Naive thymus-derived CD8-positive, alpha-beta T cell (primary cell): Measurements from ENCODE around the gene RBM24. TPM values are rescaled to one million over a fixed set of nuclear protein-coding genes. Genes with fewer than 3 reads are reported as not detected.
"Not testable (repeated sequence)": the region's sequence is repeated elsewhere in the genome, so short reads cannot be mapped to it uniquely, and the experiment has no call there.

Experiments used
- ATAC-seq, 2 donors: fragments of 150-1000 bp; cut with Tn5 transposase in 1 of 2; sonication (Bioruptor Pico), chemical (Tn5 transposase) in 1 of 2; 1 replicate in 1 of 2; 2 replicates in 1 of 2; pipeline ENCODE4 v1.10.0; 2021; ENCODE audit warnings: mild to moderate bottlenecking in 2 of 2, moderate library complexity in 2 of 2
- POLR2A ChIA-PET: fragments of 350-600 bp; sonication (Branson Sonifier 250); formaldehyde crosslinking; loops from one replicate; lab custom pipeline; 2021; ENCODE audit warnings: antibody characterized with exemption; lab: Charles Lee
- DNase-seq, 10 donors: peaks; one replicate each; pipeline versions ENCODE4 v3.0.0 to v3.0.0-alpha.2; 2020 to 2022
- H3K27ac Mint-ChIP-seq, 10 donors: one replicate each; pipeline ENCODE4 v1.8.0; 2020 to 2022; ENCODE audit warnings: mild to moderate bottlenecking in 10 of 10, mixed read lengths in 10 of 10, moderate library complexity in 4 of 10, inconsistent platforms in 1 of 10
- H3K27me3 Mint-ChIP-seq, 5 donors: one replicate each; pipeline ENCODE4 v1.8.0; 2021 to 2022; ENCODE audit warnings: mixed read lengths in 5 of 5
- H3K36me3 Mint-ChIP-seq, 3 donors: one replicate each; pipeline ENCODE4 v1.8.0; 2020 to 2022; ENCODE audit warnings: mixed read lengths in 3 of 3, mild to moderate bottlenecking in 2 of 3, inconsistent platforms in 1 of 3
- H3K4me1 Mint-ChIP-seq, 4 donors: one replicate each; pipeline ENCODE4 v1.8.0; 2021 to 2022; ENCODE audit warnings: mixed read lengths in 4 of 4
- H3K4me3 Mint-ChIP-seq, 10 donors: one replicate each; pipeline ENCODE4 v1.8.0; 2020 to 2022; ENCODE audit warnings: mild to moderate bottlenecking in 10 of 10, mixed read lengths in 10 of 10, moderate library complexity in 6 of 10, inconsistent platforms in 1 of 10
- H3K9me3 Mint-ChIP-seq, 9 donors: one replicate each; pipeline ENCODE4 v1.8.0; 2020 to 2022; ENCODE audit warnings: mixed read lengths in 9 of 9, mild to moderate bottlenecking in 3 of 9, inconsistent platforms in 1 of 9, moderate library complexity in 1 of 9
- polyA plus RNA-seq, 3 donors: library from polyadenylated mRNA; unstranded; fragments of 300-500 nt; fragmentation: Illumina TruSeq; gene quantifications; one replicate each; pipeline ENCODE4 v1.2.3, GENCODE V29; 2021
- total RNA-seq, 8 experiments: library from RNA in 2 of 8; stranded (reverse) in 2 of 8; gene quantifications; one replicate each; pipeline ENCODE4 v1.2.3 and lab custom pipeline; 2021 to 2026

Gene RBM24
- total and polyA plus RNA-seq, 5 experiments from 2014 or later = not detected

DNA sequence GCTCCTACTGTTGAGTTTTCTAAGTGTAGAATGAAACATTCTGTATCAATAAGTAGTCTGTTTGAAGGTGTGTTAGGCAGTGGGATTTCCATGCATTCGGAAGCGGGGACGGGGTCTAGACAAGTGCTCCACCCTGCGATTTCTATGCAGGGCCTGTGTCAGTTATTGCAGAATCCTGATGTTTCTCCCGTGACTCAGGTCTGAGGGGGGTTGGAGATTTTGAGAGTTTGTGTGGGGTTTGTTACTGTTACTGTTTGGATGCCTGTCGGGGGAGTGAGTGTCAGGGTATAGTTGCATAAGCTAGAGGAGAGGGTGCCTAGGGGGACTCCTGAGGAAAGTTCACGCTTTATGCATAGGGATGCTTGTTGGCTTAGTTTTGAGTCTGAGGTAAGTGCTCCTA is 39.1 kb downstream of the RBM24 start:
- H3K36me3 Mint-ChIP-seq, DNase-seq, H3K27me3 Mint-ChIP-seq, POLR2A ChIA-PET, ATAC-seq, H3K4me3 Mint-ChIP-seq, H3K9me3 Mint-ChIP-seq, H3K27ac Mint-ChIP-seq, H3K4me1 Mint-ChIP-seq: not testable (repeated sequence)

DNA sequence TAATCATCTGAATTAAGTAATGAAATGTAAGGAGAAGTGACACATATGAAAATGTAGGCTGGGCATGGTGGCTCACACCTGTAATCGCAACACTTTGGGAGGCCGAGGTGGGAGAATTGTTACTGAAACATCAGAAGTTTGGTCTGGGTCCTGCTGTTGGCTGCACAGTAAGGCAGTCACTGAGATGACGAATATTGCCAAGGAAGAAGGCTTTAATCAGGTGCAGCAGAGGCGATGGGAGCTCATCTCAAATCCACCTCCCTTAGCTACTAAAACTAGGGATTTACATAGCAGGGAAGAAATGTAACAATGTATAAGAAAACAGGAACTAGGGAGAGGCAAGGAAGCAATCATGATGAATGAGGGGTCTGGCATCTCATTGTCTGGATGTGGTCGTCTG is 50.1 kb downstream of the RBM24 start:
- H3K27me3 Mint-ChIP-seq = peaks cover 0 to 7% (median 1%) of the 10 kb centered on the region in 5 donors
- H3K27ac Mint-ChIP-seq = no peak overlapping the region
- ATAC-seq (no peak), DNase-seq (no peak)
- no peak overlapping the region for H3K4me3 Mint-ChIP-seq
- no peaks in the 10 kb centered on the region for H3K4me1 Mint-ChIP-seq
- H3K9me3 Mint-ChIP-seq = peaks cover 0 to 13% (median 9%) of the 10 kb centered on the region in 9 donors
- POLR2A ChIA-PET = no interaction called here
- H3K36me3 Mint-ChIP-seq = peaks cover 0 to 6% (median 0%) of the 10 kb centered on the region in 3 donors

DNA sequence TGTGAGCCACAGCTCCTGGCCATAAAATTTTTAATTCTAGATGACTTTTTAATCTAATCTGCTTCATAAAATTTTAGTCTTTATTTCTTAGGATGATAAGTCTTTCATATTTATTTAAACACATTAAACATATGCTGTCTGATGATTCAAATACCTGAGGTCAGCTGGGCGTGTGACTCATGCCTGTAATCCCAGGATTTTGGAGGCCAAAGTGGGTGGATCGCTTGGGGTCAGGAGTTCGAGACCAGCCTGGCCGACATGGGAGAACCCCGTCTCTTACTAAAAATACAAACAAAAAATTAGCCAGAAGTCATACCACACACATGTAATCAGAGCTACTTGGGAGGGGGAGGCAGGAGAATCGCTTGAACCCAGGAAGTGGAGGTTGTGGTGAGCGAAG is 53.1 kb downstream of the RBM24 start:
- no peak for DNase-seq
- Mint-ChIP-seq H3K36me3 (peaks cover 0 to 11% (median 0%) of the 10 kb centered on the region in 3 donors), H3K27ac (no peak overlapping the region), H3K4me3 (no peak overlapping the region), H3K27me3 (peaks cover 0 to 6% (median 2%) of the 10 kb centered on the region in 5 donors), H3K9me3 (peaks cover 0 to 19% (median 9%) of the 10 kb centered on the region in 9 donors), H3K4me1 (no peaks in the 10 kb centered on the region)
- POLR2A ChIA-PET = no interaction called here
- ATAC-seq = no peak

DNA sequence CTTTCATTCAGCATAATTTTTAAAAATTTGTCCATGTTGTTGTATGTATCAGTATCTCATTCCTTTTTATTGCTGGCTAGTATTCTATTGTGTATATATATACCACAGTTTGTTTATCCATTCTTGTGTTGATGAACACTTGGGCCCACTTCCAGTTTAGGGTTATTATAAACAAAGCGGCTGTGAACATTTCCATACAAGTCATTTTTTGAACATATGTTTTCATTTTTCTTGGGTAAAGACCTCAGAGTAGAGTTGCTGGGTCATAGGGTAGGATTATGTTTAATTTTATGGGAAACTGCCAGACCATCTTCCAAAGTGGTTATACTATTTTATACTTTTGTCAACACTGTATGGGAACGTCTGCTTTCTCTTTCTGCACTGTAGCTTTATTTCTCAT is 55.3 kb downstream of the RBM24 start:
- DNase-seq (no peak), ATAC-seq (no peak)
- Mint-ChIP-seq H3K36me3 (peaks cover 0 to 5% (median 0%) of the 10 kb centered on the region in 3 donors), H3K9me3 (peaks cover 0 to 22% (median 2%) of the 10 kb centered on the region in 9 donors), H3K4me3 (no peak overlapping the region), H3K27ac (no peak overlapping the region), H3K27me3 (peaks cover 0 to 6% (median 4%) of the 10 kb centered on the region in 5 donors), H3K4me1 (no peaks in the 10 kb centered on the region)
- POLR2A ChIA-PET = no interaction called here

DNA sequence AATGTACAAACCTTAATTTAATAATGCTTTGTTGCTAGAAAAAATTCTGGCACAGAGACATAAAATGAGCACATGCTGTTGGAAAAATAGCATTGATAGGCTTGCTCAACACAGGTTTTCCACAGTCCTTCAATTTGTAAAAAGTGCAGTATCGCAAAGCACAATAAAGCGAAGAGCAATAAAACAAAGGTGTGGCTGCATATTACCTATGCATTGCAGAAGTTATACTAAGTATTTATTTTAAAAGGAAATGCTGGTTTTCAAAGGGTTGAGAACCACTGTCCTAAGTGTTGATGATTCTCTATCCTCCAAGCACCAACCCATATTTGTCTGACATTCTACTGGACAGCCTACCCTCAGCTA is 58.1 kb downstream of the RBM24 start:
- peaks cover 0 to 2% (median 0%) of the 10 kb centered on the region in 4 donors for H3K4me1 Mint-ChIP-seq
- no peak for ATAC-seq
- DNase-seq = no peak

DNA sequence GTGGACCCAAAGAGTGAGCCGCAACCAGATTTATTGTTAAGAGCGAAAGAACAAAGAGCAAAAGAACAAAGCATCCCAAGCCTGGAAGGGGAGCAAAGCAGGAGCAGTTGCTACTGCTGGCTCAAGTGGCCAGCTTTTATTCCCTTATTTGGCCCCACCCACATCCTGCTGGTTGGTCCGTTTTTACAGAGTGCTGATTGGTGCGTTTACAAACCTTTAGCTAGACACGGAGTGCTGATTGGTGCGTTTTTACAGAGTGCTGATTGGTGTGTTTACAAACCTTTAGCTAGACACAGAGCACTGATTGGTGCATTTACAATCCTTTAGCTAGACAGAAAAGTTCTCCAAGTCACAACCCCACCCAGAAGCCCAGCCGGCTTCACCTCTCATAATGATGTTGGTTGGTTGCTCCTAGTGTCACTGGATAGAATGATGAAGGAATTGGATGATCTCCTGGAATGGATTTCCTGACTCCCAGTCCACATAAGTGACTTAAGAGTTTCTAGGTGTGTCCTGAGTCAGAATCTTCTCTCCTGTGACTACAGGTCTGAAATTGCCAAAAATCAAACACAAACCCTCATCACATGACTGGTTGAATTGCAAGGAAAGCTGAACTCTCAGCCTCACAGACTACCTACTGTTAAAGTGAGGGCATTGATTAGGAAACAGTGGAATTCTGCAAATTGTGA is 60.1 kb downstream of the RBM24 start:
- H3K27ac Mint-ChIP-seq = no peak overlapping the region
- POLR2A ChIA-PET = no interaction called here
- peaks cover 0 to 31% (median 2%) of the 10 kb centered on the region in 9 donors for H3K9me3 Mint-ChIP-seq
- peaks cover 0 to 5% (median 0%) of the 10 kb centered on the region in 3 donors for H3K36me3 Mint-ChIP-seq
- peaks cover 0 to 2% (median 0%) of the 10 kb centered on the region in 4 donors for H3K4me1 Mint-ChIP-seq
- H3K27me3 Mint-ChIP-seq = peaks cover 4 to 23% (median 8%) of the 10 kb centered on the region in 5 donors
- ATAC-seq (no peak), DNase-seq (no peak)
- H3K4me3 Mint-ChIP-seq = no peak overlapping the region

More for the DNA sequence above, 58.1 kb downstream of the RBM24 start:
- Mint-ChIP-seq H3K36me3 (peaks cover 0 to 5% (median 0%) of the 10 kb centered on the region in 3 donors), H3K27ac (no peak overlapping the region), H3K9me3 (peaks cover 0 to 34% (median 2%) of the 10 kb centered on the region in 9 donors), H3K4me3 (no peak overlapping the region), H3K27me3 (peaks cover 2 to 16% (median 8%) of the 10 kb centered on the region in 5 donors)
- POLR2A ChIA-PET = no interaction called here

DNA sequence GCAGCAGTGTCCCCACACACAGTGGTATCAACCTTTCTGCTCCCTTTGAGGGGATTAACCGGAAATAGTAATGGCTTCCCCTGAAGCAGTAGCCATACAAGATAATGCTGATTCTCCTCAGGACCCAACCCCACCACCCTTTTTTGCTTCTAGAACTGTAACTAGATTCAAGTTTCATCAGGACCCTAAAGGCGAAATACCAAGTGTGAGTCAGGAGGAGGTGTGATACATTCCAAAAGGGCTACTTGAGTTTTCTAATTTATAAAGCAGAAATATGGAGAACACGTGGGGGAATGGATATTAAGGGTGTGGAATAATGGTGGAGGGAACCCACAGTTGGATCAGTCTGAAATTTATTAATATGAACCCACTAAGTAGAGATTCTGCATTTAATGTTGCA is 60.7 kb downstream of the RBM24 start:
- no peak for DNase-seq
- peaks cover 0 to 27% (median 2%) of the 10 kb centered on the region in 9 donors for H3K9me3 Mint-ChIP-seq
- peaks cover 0 to 5% (median 0%) of the 10 kb centered on the region in 3 donors for H3K36me3 Mint-ChIP-seq
- H3K27ac Mint-ChIP-seq = no peak overlapping the region
- peaks cover 4 to 23% (median 8%) of the 10 kb centered on the region in 5 donors for H3K27me3 Mint-ChIP-seq
- POLR2A ChIA-PET = no interaction called here
- peaks cover 0 to 2% (median 0%) of the 10 kb centered on the region in 4 donors for H3K4me1 Mint-ChIP-seq
- no peak overlapping the region for H3K4me3 Mint-ChIP-seq
- no peak for ATAC-seq

DNA sequence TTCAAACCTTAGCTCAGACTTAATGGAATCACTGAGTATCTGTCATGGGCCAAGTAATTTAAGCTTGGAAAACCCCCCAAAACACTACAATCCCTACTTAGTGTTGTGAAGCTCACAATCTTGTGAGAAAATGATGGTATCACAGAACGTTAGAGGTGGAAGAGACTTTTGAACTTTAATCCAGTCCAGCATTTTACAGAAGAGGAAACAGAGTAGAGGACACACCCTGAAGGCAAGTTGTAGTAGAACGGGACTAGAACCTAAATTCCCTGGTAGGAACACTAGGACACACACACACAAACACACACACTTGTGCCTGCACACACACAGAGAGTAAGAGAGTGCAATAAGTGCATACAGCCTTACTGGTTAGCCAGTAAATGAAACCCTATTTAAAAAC is 62.1 kb downstream of the RBM24 start:
- Mint-ChIP-seq H3K27ac (no peak overlapping the region), H3K4me3 (no peak overlapping the region), H3K9me3 (peaks cover 0 to 22% (median 0%) of the 10 kb centered on the region in 9 donors), H3K4me1 (peaks cover 0 to 2% (median 0%) of the 10 kb centered on the region in 4 donors), H3K27me3 (peaks cover 2 to 19% (median 6%) of the 10 kb centered on the region in 5 donors), H3K36me3 (no peaks in the 10 kb centered on the region)
- POLR2A ChIA-PET = no interaction called here
- no peak for ATAC-seq
- no peak for DNase-seq

Other genes with a start within 250 kb of the RBM24 start
- gene STMND1, start 179.3 kb upstream of the RBM24 start, total RNA-seq = not detected
- not detected for gene STMND1, start 179.3 kb upstream of the RBM24 start, polyA plus RNA-seq
- gene CAP2, start 112.2 kb downstream of the RBM24 start, total RNA-seq = not detected
- not detected for gene CAP2, start 112.2 kb downstream of the RBM24 start, polyA plus RNA-seq